Ishikawa (cell line): ENCODE data around the gene LGI2.

Experiments
- CEBPB ChIP-seq: IDR thresholded peaks from 2 replicates; pipeline ENCODE4 v1.6.1; 2012
- EGR1 ChIP-seq: IDR thresholded peaks from 2 replicates; pipeline ENCODE4 v1.6.1; 2012
- EP300 ChIP-seq: IDR thresholded peaks from 2 replicates; pipeline ENCODE4 v1.6.1; 2012; ENCODE audit warnings: borderline replicate concordance
- NFIC ChIP-seq: IDR thresholded peaks from 2 replicates; pipeline ENCODE4 v1.6.1; 2012
- RAD21 ChIP-seq: IDR thresholded peaks from 2 replicates; pipeline ENCODE4 v1.6.1; 2012; ENCODE audit warnings: low read depth
- TAF1 ChIP-seq: IDR thresholded peaks from 2 replicates; pipeline ENCODE4 v1.6.1; 2012; ENCODE audit warnings: low read depth, mild to moderate bottlenecking
- TCF12 ChIP-seq: IDR thresholded peaks from 2 replicates; pipeline ENCODE4 v1.6.1; 2012; ENCODE audit warnings: low read depth
- TF ChIP-seq, protein P1 (sequence below): IDR thresholded peaks from 2 replicates; pipeline ENCODE4 v1.6.1; 2012; ENCODE audit warnings: low read depth, mild to moderate bottlenecking
- TF ChIP-seq, protein P2 (sequence below): IDR thresholded peaks from 2 replicates; pipeline ENCODE4 v1.6.1; 2012

DNA sequence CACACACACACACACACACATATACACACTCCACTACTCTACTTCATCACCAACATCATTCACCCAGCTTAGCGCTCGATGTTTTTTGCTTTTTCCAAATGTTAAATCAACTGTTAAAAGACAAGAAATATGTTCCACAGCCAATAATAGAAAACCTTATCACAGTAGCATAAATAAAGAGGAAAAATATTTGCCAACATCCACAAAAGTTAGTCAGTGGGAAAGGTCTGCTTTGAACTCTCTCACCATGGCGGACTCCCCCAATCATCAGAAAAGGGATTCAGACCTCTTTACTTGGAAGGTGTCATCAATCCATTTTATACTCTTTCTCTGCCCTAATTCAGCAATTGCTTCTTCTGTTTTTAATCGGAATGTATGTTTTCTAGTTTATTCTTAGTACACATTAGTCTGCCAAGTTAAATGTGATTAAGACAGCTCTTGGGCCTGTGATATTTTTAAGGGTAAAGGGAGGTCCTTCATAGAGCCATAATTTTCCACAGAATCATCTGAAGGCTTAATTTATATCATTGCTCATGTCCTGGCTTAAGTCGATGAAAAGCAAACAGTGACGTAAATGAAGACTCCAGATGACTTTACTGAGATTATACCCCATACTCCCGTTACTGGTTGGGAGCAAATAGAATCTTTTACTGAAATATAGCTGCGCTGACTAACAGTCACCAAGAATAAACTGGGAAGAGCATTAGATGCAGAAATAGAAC, 29.7 kb upstream of the LGI2 start:
- TF ChIP-seq TCF12 (no peak), RAD21 (no peak), EP300 (no peak), TAF1 (no peak), CEBPB (no peak), NFIC (no peak), EGR1 (no peak)
- TF ChIP-seq, protein P1, sequence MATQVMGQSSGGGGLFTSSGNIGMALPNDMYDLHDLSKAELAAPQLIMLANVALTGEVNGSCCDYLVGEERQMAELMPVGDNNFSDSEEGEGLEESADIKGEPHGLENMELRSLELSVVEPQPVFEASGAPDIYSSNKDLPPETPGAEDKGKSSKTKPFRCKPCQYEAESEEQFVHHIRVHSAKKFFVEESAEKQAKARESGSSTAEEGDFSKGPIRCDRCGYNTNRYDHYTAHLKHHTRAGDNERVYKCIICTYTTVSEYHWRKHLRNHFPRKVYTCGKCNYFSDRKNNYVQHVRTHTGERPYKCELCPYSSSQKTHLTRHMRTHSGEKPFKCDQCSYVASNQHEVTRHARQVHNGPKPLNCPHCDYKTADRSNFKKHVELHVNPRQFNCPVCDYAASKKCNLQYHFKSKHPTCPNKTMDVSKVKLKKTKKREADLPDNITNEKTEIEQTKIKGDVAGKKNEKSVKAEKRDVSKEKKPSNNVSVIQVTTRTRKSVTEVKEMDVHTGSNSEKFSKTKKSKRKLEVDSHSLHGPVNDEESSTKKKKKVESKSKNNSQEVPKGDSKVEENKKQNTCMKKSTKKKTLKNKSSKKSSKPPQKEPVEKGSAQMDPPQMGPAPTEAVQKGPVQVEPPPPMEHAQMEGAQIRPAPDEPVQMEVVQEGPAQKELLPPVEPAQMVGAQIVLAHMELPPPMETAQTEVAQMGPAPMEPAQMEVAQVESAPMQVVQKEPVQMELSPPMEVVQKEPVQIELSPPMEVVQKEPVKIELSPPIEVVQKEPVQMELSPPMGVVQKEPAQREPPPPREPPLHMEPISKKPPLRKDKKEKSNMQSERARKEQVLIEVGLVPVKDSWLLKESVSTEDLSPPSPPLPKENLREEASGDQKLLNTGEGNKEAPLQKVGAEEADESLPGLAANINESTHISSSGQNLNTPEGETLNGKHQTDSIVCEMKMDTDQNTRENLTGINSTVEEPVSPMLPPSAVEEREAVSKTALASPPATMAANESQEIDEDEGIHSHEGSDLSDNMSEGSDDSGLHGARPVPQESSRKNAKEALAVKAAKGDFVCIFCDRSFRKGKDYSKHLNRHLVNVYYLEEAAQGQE = no peak
- TF ChIP-seq, protein P2, sequence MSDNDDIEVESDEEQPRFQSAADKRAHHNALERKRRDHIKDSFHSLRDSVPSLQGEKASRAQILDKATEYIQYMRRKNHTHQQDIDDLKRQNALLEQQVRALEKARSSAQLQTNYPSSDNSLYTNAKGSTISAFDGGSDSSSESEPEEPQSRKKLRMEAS = no peak
